ENCODE data around the gene SSBP3. TPM values are rescaled to one million over a fixed set of nuclear protein-coding genes. Genes with fewer than 3 reads are reported as not detected.

Gene SSBP3
- total and polyA plus RNA-seq, 9 of the 15 experiments (the other 6 are each of a cell fraction or from before 2014, with no cell fraction given): 8.7 to 108 (median 33.8) TPM

DNA sequence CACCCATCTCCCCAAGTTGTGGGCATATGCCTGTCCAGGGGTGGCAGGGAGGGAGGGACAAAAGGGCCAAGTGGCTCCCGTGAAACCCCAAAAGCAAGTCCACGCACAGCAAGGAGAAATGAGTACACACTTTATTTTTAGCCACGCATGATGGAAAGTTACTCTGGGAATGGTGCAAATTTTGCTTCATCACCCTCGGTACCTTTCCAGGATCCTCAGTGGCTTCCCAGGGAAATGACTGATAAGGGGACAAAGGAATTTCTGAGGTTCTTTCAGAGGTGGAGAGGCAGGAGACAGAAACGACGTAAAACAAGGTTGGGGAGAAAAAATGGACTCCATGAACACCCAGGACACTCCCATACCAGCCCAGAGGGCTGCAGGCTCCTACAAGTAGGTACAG is 65.8 kb downstream of the SSBP3 start:
- H3K27ac ChIP-seq (ENCODE audit: extremely low read depth, low read depth, low read length): no peak overlapping the region
- no peaks in the 10 kb centered on the region for H3K9me3 ChIP-seq (replicated peaks; ENCODE audit: control insufficient read depth, insufficient read depth, low read depth, low read length)
- no TSS peak for BruUV-seq (replicated peaks)
- H3K79me2 ChIP-seq (ENCODE audit: control insufficient read depth, insufficient read depth, low read length): peaks cover 49% of the 10 kb centered on the region; the same call in 2 of the 3 replicates
- no peak overlapping the region for H2AFZ ChIP-seq (ENCODE audit: low read depth, low read length)
- no peak for ATAC-seq
- intact Hi-C loops (cut with micrococcal nuclease) (no loop called here), in situ Hi-C loops (cut with MboI) (no loop called here)
- TF ChIP-seq KAT2B (IDR thresholded peaks at IDR 0.05; ENCODE audit: low read depth, low read length) (no peak), SRSF7 (optimal IDR thresholded peaks at IDR 0.05; ENCODE audit: low read depth, low read length) (no peak), ZNF24 (IDR thresholded peaks at IDR 0.05) (no peak), ASH1L (IDR thresholded peaks at IDR 0.05; ENCODE audit: borderline replicate concordance, low read depth, partially characterized antibody) (no peak), ZNF212 (CRISPR knock-in tag; IDR thresholded peaks at IDR 0.05) (no peak), GABPB1 (CRISPR knock-in tag; IDR thresholded peaks at IDR 0.05) (no peak), PURB (CRISPR knock-in tag; IDR thresholded peaks at IDR 0.05; ENCODE audit: low read depth) (no peak), NELFE (IDR thresholded peaks at IDR 0.05; ENCODE audit: insufficient read depth, insufficient read length) (no peak), XRCC4 (IDR thresholded peaks at IDR 0.05; ENCODE audit: extremely low read depth, insufficient read depth, insufficient read length) (no peak)
- TF ChIP-seq, protein P1, sequence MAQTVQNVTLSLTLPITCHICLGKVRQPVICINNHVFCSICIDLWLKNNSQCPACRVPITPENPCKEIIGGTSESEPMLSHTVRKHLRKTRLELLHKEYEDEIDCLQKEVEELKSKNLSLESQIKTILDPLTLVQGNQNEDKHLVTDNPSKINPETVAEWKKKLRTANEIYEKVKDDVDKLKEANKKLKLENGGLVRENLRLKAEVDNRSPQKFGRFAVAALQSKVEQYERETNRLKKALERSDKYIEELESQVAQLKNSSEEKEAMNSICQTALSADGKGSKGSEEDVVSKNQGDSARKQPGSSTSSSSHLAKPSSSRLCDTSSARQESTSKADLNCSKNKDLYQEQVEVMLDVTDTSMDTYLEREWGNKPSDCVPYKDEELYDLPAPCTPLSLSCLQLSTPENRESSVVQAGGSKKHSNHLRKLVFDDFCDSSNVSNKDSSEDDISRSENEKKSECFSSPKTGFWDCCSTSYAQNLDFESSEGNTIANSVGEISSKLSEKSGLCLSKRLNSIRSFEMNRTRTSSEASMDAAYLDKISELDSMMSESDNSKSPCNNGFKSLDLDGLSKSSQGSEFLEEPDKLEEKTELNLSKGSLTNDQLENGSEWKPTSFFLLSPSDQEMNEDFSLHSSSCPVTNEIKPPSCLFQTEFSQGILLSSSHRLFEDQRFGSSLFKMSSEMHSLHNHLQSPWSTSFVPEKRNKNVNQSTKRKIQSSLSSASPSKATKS (CRISPR knock-in tag; IDR thresholded peaks at IDR 0.05): no peak
- TF ChIP-seq, protein P2, sequence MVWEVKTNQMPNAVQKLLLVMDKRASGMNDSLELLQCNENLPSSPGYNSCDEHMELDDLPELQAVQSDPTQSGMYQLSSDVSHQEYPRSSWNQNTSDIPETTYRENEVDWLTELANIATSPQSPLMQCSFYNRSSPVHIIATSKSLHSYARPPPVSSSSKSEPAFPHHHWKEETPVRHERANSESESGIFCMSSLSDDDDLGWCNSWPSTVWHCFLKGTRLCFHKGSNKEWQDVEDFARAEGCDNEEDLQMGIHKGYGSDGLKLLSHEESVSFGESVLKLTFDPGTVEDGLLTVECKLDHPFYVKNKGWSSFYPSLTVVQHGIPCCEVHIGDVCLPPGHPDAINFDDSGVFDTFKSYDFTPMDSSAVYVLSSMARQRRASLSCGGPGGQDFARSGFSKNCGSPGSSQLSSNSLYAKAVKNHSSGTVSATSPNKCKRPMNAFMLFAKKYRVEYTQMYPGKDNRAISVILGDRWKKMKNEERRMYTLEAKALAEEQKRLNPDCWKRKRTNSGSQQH (CRISPR knock-in tag; IDR thresholded peaks at IDR 0.05): no peak
- TF ChIP-seq, protein P3, sequence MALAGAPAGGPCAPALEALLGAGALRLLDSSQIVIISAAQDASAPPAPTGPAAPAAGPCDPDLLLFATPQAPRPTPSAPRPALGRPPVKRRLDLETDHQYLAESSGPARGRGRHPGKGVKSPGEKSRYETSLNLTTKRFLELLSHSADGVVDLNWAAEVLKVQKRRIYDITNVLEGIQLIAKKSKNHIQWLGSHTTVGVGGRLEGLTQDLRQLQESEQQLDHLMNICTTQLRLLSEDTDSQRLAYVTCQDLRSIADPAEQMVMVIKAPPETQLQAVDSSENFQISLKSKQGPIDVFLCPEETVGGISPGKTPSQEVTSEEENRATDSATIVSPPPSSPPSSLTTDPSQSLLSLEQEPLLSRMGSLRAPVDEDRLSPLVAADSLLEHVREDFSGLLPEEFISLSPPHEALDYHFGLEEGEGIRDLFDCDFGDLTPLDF (CRISPR knock-in tag; IDR thresholded peaks at IDR 0.05): no peak
- WGBS (ENCODE audit: insufficient coverage, low coverage, missing lambda C conversion rate): 59% methylated on average over 6 of the region's 6 CpGs
- H3K4me2 ChIP-seq (ENCODE audit: insufficient read depth, low read length): no peak overlapping the region
- peaks cover 29% of the 10 kb centered on the region; the same call in 2 of the 3 replicates for H3K36me3 ChIP-seq (ENCODE audit: control insufficient read depth, insufficient read depth, low read length)
- FAIRE-seq: no peak
- H3K9ac ChIP-seq (ENCODE audit: insufficient read depth in 1 of 2, low read depth in 2 of 2, low read length in 2 of 2): 0 out of 4 replicates have a peak overlapping the region, but pooled peaks of 1 of the 2 experiments have one; percentile 6
- POLR2A ChIA-PET: no interaction called here
- DNase-seq (ENCODE audit: extremely low read depth in 1 of 4, low spot score in 3 of 4): no peak
- H3K27me3 ChIP-seq (ENCODE audit: control insufficient read depth in 2 of 2, insufficient read depth in 2 of 2, low read length in 2 of 2): no peaks in the 10 kb centered on the region
- H3K4me3 ChIP-seq: no peak overlapping the region
- H3K9me1 ChIP-seq (ENCODE audit: control insufficient read depth, insufficient read depth, low read length): no peaks in the 10 kb centered on the region
- CTCF ChIA-PET (ENCODE audit: low intra/inter-chr PET ratio): no interaction called here
- peaks cover 39% of the 10 kb centered on the region for H4K20me1 ChIP-seq (replicated peaks; ENCODE audit: control insufficient read depth, insufficient read depth, low read length)
- H3K4me1 ChIP-seq (replicated peaks in 1 of 2; ENCODE audit: control insufficient read depth in 2 of 2, insufficient read depth in 2 of 2, low read length in 2 of 2): no peaks in the 10 kb centered on the region; a peak in 1 of 5 replicates
